ENCODE results near the gene AUTS2.

DNA sequence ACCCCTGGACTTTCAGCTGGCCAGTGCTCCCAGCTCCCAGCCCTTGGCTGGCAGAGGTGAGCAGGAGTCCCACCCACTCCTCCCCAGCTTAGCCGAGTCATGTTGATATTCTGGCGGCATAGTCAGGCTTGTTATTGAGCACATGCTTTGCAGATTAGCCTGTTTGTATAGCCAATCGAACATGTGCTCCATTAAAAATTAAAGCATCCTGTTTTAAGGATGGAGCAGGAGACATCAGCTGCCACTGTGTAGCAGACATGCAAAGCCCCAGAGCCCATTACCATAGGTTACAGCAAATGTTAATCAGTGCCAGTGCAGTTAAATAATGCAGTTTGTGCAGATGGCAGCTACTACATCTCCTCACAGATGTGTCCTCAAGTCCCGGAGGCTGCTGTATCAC, 959.1 kb downstream of the AUTS2 start:
- TF ChIP-seq, protein P1, sequence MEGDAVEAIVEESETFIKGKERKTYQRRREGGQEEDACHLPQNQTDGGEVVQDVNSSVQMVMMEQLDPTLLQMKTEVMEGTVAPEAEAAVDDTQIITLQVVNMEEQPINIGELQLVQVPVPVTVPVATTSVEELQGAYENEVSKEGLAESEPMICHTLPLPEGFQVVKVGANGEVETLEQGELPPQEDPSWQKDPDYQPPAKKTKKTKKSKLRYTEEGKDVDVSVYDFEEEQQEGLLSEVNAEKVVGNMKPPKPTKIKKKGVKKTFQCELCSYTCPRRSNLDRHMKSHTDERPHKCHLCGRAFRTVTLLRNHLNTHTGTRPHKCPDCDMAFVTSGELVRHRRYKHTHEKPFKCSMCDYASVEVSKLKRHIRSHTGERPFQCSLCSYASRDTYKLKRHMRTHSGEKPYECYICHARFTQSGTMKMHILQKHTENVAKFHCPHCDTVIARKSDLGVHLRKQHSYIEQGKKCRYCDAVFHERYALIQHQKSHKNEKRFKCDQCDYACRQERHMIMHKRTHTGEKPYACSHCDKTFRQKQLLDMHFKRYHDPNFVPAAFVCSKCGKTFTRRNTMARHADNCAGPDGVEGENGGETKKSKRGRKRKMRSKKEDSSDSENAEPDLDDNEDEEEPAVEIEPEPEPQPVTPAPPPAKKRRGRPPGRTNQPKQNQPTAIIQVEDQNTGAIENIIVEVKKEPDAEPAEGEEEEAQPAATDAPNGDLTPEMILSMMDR (IDR thresholded peaks at IDR 0.05; ENCODE audit: insufficient read depth, low read length), result no peak
- no peak for TF ChIP-seq SPI1 (IDR thresholded peaks at IDR 0.05; ENCODE audit: borderline replicate concordance, low read depth)

Measured in HL-60 (cell line).